HG03575 (cell line): Measurements from ENCODE around the gene MSANTD4.
"Not testable (repeated sequence)": the region's sequence is repeated elsewhere in the genome, so short reads cannot be mapped to it uniquely, and the experiment has no call there.

Experiments
- ATAC-seq: cut with Tn5 transposase; IDR thresholded peaks from one replicate; pipeline ENCODE4 v1.9.1; 2021; ENCODE audit not compliant: unreplicated experiment, insufficient number of reproducible peaks, low FRiP score; ENCODE audit errors: extremely low read depth

Gene MSANTD4

GRCh38 chr11:106021967-106022794 is at the start of gene MSANTD4:
TSS of gene MSANTD4 (minus strand) at chr11:106022240. CDS start at chr11:106010917, 11,323 bp downstream.
- ATAC-seq, result peak; percentile 97

- no peak for ATAC-seq
These were observed 48.6 kb upstream of the MSANTD4 start for GRCh38 chr11:106070606-106071005.

- no peak for ATAC-seq
These were observed 41.0 kb upstream of the MSANTD4 start for GRCh38 chr11:106063009-106063408.

- ATAC-seq, result no peak
These were observed 40.2 kb upstream of the MSANTD4 start for GRCh38 chr11:106061954-106062949.

- no peak for ATAC-seq
These were observed 39.3 kb upstream of the MSANTD4 start for GRCh38 chr11:106061249-106061784.

- ATAC-seq, result no peak
These were observed 37.6 kb upstream of the MSANTD4 start for GRCh38 chr11:106059617-106060016.

- ATAC-seq, result not testable (repeated sequence)
These were observed 36.3 kb upstream of the MSANTD4 start for GRCh38 chr11:106058377-106058776.

- ATAC-seq, result no peak
These were observed 29.1 kb upstream of the MSANTD4 start for GRCh38 chr11:106051103-106051502.

- no peak for ATAC-seq
These were observed 27.9 kb upstream of the MSANTD4 start for GRCh38 chr11:106049727-106050476.

- ATAC-seq, result no peak
These were observed 25.6 kb upstream of the MSANTD4 start for GRCh38 chr11:106047631-106048030.

- ATAC-seq, result no peak
These were observed 21.5 kb upstream of the MSANTD4 start for GRCh38 chr11:106043540-106043939.

- no peak for ATAC-seq
These were observed 10.8 kb upstream of the MSANTD4 start for GRCh38 chr11:106032861-106033260.

- ATAC-seq, result no peak
These were observed 9.9 kb upstream of the MSANTD4 start for GRCh38 chr11:106031936-106032335.

- ATAC-seq, result no peak
These were observed 9.3 kb upstream of the MSANTD4 start for GRCh38 chr11:106031202-106031810.

GRCh38 chr11:106030609-106031008 is 8.6 kb upstream of the MSANTD4 start:
- ATAC-seq, result no peak

- no peak for ATAC-seq
These were observed 795 bp upstream of the MSANTD4 start for GRCh38 chr11:106022795-106023275.

- no peak for ATAC-seq
These were observed 666 bp downstream of the MSANTD4 start for GRCh38 chr11:106021181-106021966.
